SK-N-SH treated with all-trans-retinoic acid at 6 μM for 48 hours (cell line): ENCODE data around the gene MDGA2.

ENCODE experiments used
- ARNTL ChIP-seq: fragments of 450-650 bp; formaldehyde crosslinking; IDR thresholded peaks from 2 replicates; pipeline ENCODE4 v1.5.0; 2020; ENCODE audit warnings: low read depth, mild to moderate bottlenecking, moderate library complexity, borderline replicate concordance
- BACH2 ChIP-seq: fragments of 250-450 bp; sonication (Bioruptor Pico); IDR thresholded peaks from 2 replicates; pipeline ENCODE4 v1.9.0; 2021; ENCODE audit warnings: mild to moderate bottlenecking, borderline replicate concordance
- CREB5 ChIP-seq: fragments of 250-450 bp; sonication (Bioruptor Pico); IDR thresholded peaks from 2 replicates; pipeline ENCODE4 v1.5.1; 2020; ENCODE audit warnings: low read depth, mild to moderate bottlenecking, moderate library complexity
- CSDC2 ChIP-seq: fragments of 250-450 bp; sonication (Bioruptor Pico); IDR thresholded peaks from 2 replicates; pipeline ENCODE4 v1.5.0; 2020; ENCODE audit warnings: mild to moderate bottlenecking, moderate library complexity
- ESRRG ChIP-seq: fragments of 250-450 bp; sonication (Bioruptor Pico); IDR thresholded peaks from 2 replicates; pipeline ENCODE4 v1.6.1; 2021; ENCODE audit warnings: mild to moderate bottlenecking
- OSR1 ChIP-seq: fragments of 250-450 bp; sonication (Bioruptor Pico); IDR thresholded peaks from 2 replicates; pipeline ENCODE4 v1.8.0; 2022; ENCODE audit warnings: moderate library complexity, mild to moderate bottlenecking, inconsistent platforms
- PATZ1 ChIP-seq: fragments of 250-450 bp; sonication (Bioruptor Pico); IDR thresholded peaks from 2 replicates; pipeline ENCODE4 v1.8.0; 2020; ENCODE audit warnings: mild to moderate bottlenecking, moderate library complexity, borderline replicate concordance
- SNAI2 ChIP-seq: fragments of 250-450 bp; sonication (Bioruptor Pico); IDR thresholded peaks from 2 replicates; pipeline ENCODE4 v1.5.0; 2020; ENCODE audit warnings: mild to moderate bottlenecking, moderate library complexity
- TCF4 ChIP-seq: fragments of 250-450 bp; sonication (Bioruptor Pico); IDR thresholded peaks from 2 replicates; pipeline ENCODE4 v1.8.0; 2021; ENCODE audit warnings: mild to moderate bottlenecking, moderate library complexity, borderline replicate concordance
- TOX ChIP-seq: fragments of 250-450 bp; sonication (Bioruptor Pico); IDR thresholded peaks from 2 replicates; pipeline ENCODE4 v1.8.0; 2021; ENCODE audit warnings: mild to moderate bottlenecking, moderate library complexity, borderline replicate concordance
- TSHZ2 ChIP-seq: fragments of 250-450 bp; sonication (Bioruptor Pico); IDR thresholded peaks from 2 replicates; pipeline ENCODE4 v1.5.0; 2020; ENCODE audit warnings: mild to moderate bottlenecking, moderate library complexity
- ZFP3 ChIP-seq: fragments of 250-450 bp; sonication (Bioruptor Pico); IDR thresholded peaks from 2 replicates; pipeline ENCODE4 v1.5.0; 2020; ENCODE audit warnings: mild to moderate bottlenecking, moderate library complexity
- ZFP30 ChIP-seq: fragments of 450-650 bp; formaldehyde crosslinking; IDR thresholded peaks from 2 replicates; pipeline ENCODE4 v1.5.0; 2022; ENCODE audit warnings: mild to moderate bottlenecking, moderate library complexity
- ZNF70 ChIP-seq: fragments of 450-650 bp; formaldehyde crosslinking; IDR thresholded peaks from 2 replicates; pipeline ENCODE4 v1.5.0; 2020; ENCODE audit warnings: mild to moderate bottlenecking, moderate library complexity

- TF ChIP-seq TOX (CRISPR knock-in tag) = no peak
- no peak for TF ChIP-seq ZFP30
- no peak for TF ChIP-seq CREB5 (CRISPR knock-in tag)
- TF ChIP-seq ARNTL = no peak
- no peak for TF ChIP-seq CSDC2 (CRISPR knock-in tag)
- no peak for TF ChIP-seq PATZ1 (CRISPR knock-in tag)
- no peak for TF ChIP-seq ZNF70 (CRISPR knock-in tag)
- no peak for TF ChIP-seq ESRRG (CRISPR knock-in tag)
- TF ChIP-seq BACH2 (CRISPR knock-in tag) = no peak
- TF ChIP-seq ZFP3 (CRISPR knock-in tag) = no peak
- TF ChIP-seq TCF4 (CRISPR knock-in tag) = no peak
- TF ChIP-seq OSR1 = no peak
- TF ChIP-seq SNAI2 = no peak
- no peak for TF ChIP-seq TSHZ2 (CRISPR knock-in tag)
These were observed 485.4 kb downstream of the MDGA2 start for GRCh38 chr14:47189911-47190484.
